AG20443 (cell line): ENCODE data around the gene NYAP2.

ENCODE experiments used
- DNase-seq: peaks from one replicate; pipeline ENCODE4 v3.0.0; 2012; ENCODE audit warnings: low spot score, mixed read lengths

NYAP2 gene

GRCh38 chr2:225630824-225631533 is 231.5 kb downstream of the NYAP2 start:
- DNase-seq, result no peak

GRCh38 chr2:225632351-225632750 is 232.8 kb downstream of the NYAP2 start:
- no peak for DNase-seq

- DNase-seq, result no peak
Measured at GRCh38 chr2:225636558-225636957, 237.0 kb downstream of the NYAP2 start.

- peak; percentile 19 for DNase-seq
Measured at GRCh38 chr2:225637259-225637658, 237.7 kb downstream of the NYAP2 start.

- no peak for DNase-seq
Measured at GRCh38 chr2:225640550-225640949, 241.0 kb downstream of the NYAP2 start.

- no peak for DNase-seq
Measured at GRCh38 chr2:225649274-225649673, 249.8 kb downstream of the NYAP2 start.

- no peak for DNase-seq
Measured at GRCh38 chr2:225650041-225650440, 250.5 kb downstream of the NYAP2 start.

GRCh38 chr2:225660262-225661131 is 261.0 kb downstream of the NYAP2 start:
- DNase-seq, result peak; percentile 83

GRCh38 chr2:225662101-225662500 is 262.6 kb downstream of the NYAP2 start:
- no peak for DNase-seq

GRCh38 chr2:225667445-225667844 is 267.9 kb downstream of the NYAP2 start:
- DNase-seq, result no peak

GRCh38 chr2:225668606-225669266 is 269.2 kb downstream of the NYAP2 start:
- peak; percentile 65 for DNase-seq

GRCh38 chr2:225670111-225670974 is 270.8 kb downstream of the NYAP2 start:
- peak; percentile 27 for DNase-seq

GRCh38 chr2:225678792-225679191 is 279.3 kb downstream of the NYAP2 start:
- no peak for DNase-seq

- DNase-seq, result no peak
Measured at GRCh38 chr2:225683258-225683657, 283.7 kb downstream of the NYAP2 start.

GRCh38 chr2:225690153-225690552 is 290.6 kb downstream of the NYAP2 start:
- DNase-seq, result no peak

GRCh38 chr2:225691711-225692110 is 292.2 kb downstream of the NYAP2 start:
- no peak for DNase-seq

GRCh38 chr2:225693259-225693658 is 293.7 kb downstream of the NYAP2 start:
- no peak for DNase-seq

GRCh38 chr2:225694664-225695063 is 295.2 kb downstream of the NYAP2 start:
- no peak for DNase-seq

- no peak for DNase-seq
Measured at GRCh38 chr2:225697936-225698335, 298.4 kb downstream of the NYAP2 start.
